NCI-H460 (cell line): ENCODE measurements around the gene UBL5. TPM values are rescaled to one million over a fixed set of nuclear protein-coding genes. Genes with fewer than 3 reads are reported as not detected.
"Not testable (repeated sequence)": the region's sequence is repeated elsewhere in the genome, so short reads cannot be mapped to it uniquely, and the experiment has no call there.

ENCODE experiments used
- DNase-seq: peaks from one replicate; pipeline ENCODE4 v3.0.0-alpha.2; 2016; ENCODE audit warnings: low read depth; ENCODE audit errors: extremely low read depth
- total RNA-seq: library from RNA; depleted of rRNA; stranded (reverse); fragments of >200 nt; shearing (Covaris generic); gene quantifications from 2 replicates; pipeline ENCODE4 v1.2.3, GENCODE V29; 2014

UBL5 gene
- total RNA-seq, 1 experiment from 2014 or later, result 150 TPM

DNA sequence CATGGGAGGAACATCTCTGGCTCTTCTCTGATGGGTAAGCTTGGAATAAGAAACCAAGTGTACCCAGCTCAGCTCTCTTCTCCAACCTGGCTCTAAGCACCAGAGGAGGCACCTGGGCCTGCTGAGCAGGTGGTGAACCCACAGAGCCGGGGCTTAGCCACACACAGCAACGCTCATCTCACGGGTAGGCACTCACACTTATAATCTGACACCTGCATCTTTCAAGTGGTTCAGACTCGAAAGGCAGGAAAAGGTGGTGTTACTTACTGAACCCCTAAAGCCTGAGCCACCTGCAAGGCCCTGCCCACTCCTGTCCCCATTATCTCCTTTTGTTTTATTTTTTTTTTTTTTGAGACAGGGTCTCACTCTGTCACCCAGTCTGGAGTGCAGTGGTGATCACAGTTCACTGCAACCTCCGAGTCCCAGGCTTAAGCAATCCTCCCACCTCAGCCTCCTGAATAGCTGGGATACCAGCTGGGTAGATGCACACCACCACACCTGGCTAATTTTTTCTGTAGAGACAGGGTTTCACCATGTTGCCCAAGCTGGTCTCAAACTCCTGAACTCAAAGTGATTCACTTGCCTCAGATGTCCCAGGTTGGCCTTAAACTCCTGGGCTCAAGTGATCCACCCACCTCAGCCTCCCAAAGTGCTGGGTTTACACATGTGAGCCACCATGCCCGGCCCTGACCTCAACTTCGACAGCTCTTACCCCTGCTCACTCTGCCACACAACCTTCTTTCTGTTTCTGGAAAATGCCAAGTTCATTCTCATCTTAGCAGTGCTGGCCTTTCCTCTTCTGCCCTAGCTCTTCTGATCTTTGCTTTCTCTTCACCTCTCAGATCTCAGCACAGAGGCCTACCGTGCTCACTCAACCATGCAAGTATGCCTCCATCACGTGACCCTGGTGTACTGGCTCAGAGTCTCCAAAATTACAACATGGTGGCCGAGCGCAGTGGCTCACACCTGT is 18.6 kb upstream of the UBL5 start:
- DNase-seq, result no peak

DNA sequence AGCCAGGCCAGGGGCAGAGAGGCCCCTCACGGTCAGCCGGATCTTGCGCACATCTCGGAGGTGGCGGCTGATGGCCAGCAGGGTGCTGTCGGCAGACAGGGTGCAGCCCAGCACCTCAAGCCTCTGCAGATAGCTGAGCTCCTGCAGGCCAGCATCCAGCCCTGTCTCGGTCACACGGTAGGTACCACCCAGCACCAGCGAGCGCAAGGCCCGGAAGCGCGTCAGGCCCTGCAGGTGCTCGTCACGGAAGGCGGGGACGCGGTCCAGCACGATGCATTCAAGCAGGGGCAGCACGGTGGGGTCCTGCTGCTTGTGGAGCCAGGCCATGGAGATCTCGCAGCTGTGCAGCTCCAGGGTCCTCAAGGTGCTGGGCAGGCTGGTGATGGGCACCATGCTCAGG is 16.6 kb upstream of the UBL5 start:
- no peak for DNase-seq

DNA sequence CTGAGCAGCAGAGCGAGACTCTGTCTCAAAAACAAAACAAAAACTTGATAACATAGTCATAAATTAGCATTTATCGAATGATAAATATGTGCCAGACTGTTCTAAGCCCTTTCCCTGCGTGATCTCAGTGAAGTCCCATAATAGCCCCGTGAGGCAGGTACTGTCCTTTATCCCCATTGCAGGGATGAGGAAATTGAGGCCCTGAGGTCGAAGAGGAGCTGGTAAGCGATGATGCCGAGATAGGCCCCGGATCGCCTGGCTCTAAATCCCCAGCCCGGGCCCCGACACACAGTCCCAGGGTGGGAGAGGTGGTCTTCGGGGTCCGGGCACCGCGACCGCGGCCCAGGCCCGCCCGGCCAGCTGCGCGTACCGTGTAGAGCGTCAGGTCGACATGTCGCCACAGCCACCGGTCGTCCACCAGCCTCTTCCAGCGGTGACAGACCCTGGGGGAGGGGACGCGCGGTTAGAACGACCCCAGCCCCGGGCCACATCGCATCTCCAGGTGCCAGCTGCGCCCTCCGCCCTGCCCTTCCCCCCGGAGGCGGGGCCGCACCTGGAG is 9.5 kb upstream of the UBL5 start:
- DNase-seq, result no peak

DNA sequence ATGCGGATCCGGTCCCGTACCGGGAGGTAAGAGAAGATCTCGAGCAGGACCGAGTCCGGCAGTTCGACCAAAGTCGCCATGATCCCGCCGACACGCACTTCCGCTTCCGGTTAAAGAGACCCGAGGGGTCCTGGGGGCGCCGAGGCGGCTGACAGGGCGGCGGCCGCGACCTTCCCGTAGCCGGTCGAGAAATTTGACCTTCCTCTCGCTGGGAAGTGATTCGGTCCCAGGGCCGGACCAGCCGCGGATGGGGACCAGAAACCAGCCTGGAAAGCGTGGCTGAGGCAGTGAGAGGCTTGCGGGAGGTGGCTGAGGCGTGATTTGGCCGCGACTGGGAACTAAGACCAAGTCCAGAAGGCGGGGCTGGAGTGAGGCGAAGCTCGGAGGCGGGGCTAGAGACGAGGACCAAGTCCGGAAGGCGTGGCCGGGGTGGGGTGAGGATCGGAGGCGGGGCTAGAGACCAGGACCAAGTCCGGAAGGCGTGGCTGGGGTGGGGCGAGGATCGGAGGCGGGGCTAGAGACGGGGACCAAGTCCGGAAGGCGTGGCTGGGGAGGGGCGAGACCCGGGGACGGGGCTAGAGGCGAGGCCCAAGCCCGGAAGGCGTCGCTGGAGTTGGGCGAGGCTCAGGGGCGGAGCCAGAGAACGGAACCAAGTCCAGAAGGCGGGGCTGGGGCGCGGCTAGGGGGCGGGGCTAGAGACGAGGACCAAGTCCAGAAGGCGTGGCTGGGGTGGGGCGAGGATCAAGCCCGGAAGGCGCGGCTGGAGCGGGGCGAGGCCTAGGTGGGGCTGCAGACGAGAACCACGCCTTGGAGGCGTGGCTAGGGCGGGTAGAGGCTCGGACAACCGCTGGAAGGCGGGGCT is 8.8 kb upstream of the UBL5 start, which contains the start of gene FBXL12:
Gene FBXL12, minus strand, starts transcription at position 346 of the 862 bp plus-strand sequence. Its CDS starts 266 bp downstream, at position 80.
- DNase-seq, result peak; percentile 98

DNA sequence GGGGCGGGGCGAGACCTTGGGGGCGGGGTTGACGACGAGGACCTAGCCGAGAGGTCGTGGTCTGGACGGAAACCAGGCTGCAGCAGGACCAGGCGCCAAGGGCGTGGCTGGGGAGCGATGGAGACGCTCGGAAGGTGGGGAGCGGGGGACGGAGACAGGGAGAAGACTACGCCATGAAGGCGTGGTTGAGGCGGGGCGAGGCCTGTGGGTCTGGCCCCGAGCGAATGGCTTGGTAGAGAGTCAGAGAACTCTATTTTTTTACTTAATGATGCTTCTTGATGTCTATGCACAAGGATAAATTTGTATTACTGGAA is 8.2 kb upstream of the UBL5 start:
- DNase-seq, result no peak

DNA sequence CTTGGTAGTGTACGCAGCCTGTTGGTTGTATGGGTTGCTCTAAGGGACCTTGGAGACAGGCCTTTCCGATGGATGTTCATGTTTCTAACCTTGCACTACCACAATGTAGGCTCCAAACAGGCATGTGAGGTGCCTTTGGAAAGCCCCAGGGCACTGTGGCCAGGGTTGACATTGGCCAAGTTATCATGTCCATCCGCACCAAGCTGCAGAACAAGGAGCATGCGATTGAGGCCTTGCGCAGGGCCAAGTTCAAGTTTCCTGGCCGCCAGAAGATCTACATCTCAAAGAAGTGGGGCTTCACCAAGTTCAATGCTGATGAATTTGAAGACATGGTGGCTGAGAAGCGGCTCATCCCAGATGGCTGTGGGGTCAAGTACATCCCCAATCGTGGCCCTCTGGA is 7.7 kb upstream of the UBL5 start:
- DNase-seq, result not testable (repeated sequence)

DNA sequence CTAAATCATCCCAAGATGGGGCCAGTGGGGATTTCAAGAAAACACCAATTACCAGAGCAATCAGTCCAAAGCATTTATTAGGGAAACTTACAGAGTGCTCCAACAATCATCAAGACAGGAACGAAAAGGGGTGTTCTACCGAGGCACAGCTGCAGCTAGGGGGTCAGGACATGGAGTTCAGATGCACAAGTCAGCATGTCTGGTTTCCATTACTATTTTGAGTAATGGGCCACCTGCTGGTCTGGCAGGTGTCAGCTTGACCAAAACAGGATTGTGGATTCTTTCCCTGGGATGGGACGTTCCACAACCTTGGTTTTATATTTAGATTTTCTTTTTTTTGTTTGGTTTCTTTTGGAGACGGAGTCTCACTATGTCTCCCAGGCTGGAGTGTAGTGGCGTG is 3.9 kb upstream of the UBL5 start:
- DNase-seq, result no peak

DNA sequence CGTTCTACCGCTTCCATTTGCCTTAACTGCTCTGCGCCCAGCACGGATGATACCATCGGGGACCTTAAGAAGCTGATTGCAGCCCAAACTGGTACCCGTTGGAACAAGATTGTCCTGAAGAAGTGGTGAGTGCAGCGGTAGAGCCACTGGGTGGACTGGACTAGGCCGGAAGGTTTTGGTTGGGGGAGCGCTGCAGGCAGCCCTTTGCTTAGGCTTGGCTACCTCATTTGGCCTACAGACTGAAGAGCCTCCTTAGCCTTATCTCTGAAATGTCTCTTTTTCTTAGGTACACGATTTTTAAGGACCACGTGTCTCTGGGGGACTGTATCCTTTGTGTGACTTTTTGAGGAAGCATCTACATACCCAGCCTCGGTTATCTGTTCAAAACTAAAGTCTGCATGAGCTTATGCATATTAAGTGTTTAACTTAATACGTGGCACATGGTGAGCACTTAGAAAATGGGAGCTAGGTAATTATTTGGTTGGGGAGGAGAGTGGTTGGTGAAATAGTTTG is 889 bp downstream of the UBL5 start:
- DNase-seq, result no peak

DNA sequence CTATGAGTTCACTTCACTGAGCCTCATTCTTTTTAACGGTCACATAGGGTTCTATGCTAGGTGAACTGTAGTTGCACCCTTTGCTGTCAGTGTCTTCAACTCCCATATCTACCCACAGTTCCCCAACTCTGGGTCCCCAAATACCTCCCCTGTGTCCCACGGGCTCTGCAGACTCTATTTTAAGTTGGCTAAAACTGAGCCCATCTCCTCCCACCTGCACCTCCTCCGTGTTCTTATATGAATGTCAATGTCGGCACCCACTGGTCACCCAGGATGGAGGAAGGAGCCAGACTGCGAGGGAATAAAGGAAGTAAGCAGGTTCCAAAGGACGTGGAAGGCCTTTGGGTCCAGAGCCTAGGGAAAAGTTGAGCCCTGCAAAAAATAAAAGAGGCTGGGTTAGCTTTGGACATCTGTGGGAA is 6.6 kb downstream of the UBL5 start:
- DNase-seq, result no peak

DNA sequence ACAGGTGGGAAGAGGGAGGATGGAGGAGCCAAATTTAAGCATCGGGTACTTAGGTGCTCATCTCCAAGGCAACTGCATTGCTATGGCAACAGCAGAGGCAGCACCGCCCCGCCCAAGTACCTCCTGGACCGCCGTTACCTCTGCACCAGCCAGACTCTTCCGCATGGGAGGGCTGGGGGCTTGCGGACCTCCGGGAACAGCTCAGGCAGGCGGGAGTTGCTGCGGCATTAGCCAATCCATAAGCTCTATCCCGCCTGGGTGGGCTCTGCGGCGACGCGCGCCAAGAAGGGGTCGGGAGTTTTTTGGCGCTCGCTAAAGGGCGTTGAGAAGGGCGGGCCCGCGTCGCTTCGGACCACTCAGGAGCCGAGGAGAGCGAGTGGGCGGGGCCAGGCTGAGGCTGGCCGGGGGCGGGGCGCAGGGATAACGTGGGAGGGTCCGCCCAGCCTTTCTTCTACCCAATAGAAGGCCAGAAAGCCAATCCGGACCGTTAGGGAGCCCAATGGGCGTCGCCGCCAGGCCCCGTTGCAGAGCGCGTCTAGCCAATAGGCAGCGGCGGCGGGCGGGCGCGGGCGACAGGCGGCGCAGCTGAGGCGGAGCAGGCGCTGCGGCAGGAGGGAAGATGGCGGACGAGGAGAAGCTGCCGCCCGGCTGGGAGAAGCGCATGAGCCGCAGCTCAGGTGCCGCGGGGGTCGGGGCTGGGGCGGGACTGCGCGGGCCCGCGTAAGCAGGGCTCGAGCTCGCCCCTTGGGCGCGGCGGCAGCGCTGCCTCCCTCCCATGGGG is 7.2 kb downstream of the UBL5 start, which contains the start of gene PIN1:
Gene PIN1, plus strand, starts transcription at position 593 of the 781 bp plus-strand sequence. Its CDS starts 27 bp downstream, at position 620.
- peak; percentile 95 for DNase-seq

DNA sequence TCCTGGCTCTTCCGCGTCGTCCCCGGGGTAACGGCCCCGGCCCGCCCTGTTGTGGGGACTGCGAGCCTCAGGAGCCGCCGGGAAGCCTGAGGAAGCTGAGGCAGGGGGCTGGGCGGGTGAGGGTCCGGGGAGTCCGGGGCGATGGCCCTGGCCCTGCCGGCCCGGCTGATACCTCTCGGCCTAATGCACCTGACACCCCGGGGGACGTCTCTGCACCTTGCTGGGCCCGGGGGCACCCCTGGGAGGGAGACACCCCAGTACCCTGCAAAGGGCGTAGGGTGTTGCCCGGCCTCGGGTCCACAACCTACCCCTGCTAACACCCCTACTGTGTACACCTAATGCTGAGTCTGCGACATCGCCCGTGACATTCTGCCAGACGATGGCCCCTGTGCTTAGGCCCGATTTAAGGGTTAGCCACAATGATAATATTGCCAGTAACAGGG is 7.8 kb downstream of the UBL5 start:
- no peak for DNase-seq

DNA sequence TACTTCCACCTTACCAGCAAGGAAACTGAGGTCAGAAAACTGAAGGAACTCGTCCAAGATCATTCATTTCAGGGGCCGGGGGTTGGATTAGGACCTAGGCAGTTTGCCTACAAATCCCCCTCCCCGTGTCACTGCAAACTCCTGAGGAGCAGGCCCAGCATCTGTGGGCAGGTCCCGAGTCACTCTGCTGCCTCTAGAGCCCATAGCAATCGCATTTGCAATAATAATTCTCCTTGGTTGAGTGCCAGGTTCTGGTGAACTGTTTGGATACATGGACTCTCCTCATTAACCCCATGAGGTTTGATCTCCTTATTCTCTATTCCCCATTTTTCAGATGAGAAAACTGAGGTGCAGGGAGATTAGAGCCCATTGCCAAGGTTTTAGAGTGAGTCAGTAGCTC is 8.3 kb downstream of the UBL5 start:
- no peak for DNase-seq

DNA sequence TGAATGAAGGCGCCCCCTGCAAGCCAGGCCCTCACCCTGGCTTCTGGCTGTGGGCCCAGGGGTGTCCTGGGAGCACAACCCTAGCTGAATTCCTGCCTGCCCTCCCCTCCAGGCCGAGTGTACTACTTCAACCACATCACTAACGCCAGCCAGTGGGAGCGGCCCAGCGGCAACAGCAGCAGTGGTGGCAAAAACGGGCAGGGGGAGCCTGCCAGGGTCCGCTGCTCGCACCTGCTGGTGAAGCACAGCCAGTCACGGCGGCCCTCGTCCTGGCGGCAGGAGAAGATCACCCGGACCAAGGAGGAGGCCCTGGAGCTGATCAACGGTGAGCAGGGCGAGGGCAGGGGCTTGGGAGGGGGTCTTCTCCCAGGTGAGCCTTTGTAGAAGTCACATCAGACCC is 10.6 kb downstream of the UBL5 start:
- DNase-seq, result no peak

DNA sequence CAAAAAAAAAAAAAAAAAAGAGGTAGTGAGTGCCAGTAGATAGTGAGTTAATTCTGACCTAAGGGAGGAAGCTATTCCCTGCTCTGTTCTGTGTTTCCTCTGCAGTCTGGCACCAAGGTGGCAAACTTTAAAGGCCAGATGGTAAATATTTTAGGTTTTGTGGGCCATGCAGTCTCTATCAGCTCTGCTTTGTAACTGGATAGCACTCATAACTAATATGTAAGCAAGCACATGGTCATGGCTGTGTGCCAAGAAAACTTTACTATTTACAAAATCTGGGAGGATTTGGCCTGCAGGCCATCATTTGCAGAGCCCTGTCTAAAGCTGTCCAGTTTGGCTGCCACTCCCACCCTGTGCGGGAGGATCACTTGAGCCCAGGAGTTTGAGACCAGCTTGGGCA is 11.7 kb downstream of the UBL5 start:
- DNase-seq, result no peak

DNA sequence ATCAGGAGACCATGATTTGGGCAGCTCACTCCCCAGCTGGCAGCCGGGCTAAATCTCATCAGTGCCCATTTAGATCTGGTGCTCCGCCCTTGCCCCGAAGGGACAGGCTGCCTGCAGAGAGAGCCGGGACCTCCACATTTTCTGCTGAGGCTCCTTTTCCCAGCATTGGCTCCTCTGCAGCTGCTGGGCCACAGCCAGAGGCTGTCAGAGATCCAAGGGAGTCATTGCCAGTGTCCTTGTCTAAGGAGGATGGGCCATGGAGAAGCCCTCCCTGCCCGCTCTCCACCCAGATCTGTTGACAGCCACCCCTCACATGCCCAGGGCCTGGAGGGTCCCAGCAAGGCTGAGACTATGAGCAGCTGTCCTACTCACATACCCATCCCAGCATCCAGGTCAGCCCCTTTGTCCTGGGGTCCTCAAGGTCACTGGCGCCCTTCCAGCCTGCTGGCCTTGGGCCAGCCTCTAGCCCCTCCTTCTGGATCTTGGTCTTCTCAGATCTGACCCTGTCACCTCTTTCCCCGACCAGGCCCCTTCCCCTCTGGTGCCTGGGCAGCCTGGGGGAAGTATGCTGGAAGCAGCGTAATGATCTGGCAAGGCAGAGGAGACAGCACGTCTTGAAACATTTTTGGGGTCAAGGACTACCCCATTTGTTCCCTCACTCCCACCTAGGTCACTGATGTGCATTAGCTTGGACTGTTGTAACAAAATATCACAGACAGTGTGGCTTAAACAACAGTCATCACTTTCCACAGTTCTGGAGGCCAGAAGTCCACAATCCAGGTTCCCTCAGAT is 15.3 kb downstream of the UBL5 start:
- DNase-seq, result no peak

DNA sequence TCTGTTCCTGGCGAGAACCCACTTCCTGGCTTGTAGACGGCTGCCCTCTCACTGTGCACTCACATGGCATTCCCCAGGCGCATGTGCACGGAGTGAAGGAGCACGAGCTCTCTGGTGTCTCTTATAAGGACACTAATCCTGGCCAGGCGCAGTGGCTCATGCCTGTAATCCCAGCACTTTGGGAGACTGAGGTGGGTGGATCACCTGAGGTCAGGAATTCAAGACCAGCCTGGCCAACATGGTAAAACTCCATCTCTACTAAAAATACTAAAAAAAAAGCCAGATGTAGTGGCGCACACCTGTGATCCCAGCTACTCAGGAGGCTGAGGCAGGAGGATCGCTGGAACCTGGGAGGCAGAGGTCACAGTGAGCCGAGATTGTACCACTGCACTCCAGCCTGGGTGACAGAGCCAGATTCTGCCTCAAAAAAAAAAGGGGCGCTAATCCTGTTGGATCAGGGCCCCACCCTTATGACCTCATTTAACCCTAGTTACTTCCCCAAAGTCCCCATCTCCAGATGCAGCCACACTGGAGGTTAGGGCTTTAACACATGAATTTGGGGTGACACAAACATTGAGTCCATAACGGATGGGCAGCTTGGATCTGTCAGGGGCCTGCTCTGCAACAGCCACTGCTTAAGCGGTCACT is 16.0 kb downstream of the UBL5 start:
- DNase-seq, result not testable (repeated sequence)

DNA sequence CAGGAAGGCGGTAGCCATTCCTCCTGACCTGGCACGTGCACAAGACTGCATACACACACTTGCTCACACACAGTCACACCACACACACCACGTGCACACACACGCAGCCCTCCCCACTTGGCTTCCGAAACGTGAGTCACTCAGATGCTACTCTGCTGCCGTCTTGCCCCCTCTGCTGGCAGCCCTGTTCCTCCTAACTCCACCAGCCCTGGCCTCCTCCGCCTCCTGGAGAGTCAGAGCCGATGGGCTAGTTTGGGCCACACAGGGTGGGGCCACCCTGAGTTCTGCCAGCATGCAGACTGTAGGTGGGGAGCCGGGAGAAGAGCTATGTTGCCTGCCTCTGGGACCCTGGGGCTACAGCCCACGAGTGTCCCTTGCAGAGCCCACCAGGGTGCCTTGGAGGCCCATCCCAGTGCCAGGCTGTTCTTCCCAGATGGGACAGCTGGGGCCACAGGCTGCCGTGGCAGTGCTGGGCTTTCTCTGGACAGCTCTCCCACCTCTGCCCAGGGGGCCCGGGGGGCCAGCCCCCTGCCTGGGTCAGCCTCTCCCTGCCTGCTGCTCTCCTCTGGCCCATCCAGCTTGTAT is 19.5 kb downstream of the UBL5 start:
- DNase-seq, result peak; percentile 44

DNA sequence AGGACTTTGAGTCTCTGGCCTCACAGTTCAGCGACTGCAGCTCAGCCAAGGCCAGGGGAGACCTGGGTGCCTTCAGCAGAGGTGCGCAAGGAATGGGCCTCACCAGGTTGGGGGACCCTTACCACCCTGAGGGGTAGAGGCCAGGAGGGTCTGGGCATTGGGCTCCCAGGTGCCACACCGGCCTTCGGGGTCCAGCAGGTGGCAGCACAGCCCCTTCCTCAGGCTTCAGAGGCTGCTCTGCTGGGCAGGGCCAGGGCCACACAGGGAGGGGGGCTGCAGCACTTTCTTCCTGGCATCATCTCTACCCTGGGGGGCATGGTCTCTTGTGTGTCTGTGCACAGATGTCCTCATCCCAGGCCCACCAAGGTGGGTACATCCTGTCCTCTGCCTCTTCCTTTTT is 20.3 kb downstream of the UBL5 start:
- DNase-seq, result no peak
